PC-9 (cell line): Measurements from ENCODE around the gene TAS1R3. TPM values are rescaled to one million over a fixed set of nuclear protein-coding genes. Genes with fewer than 3 reads are reported as not detected.

Experiments
- BruUV-seq: library from RNA; stranded (reverse); fragments of 400-500 nt; replicated peaks from 2 replicates; lab custom pipeline; 2021; lab: Mats Ljungman, UMichigan
- CTCF ChIA-PET: fragments of 300-600 bp; sonication (Branson Sonifier 250); formaldehyde crosslinking; loops from one replicate; lab custom pipeline; 2022; ENCODE audit warnings: antibody characterized with exemption; lab: Charles Lee
- POLR2A ChIA-PET: fragments of 300-600 bp; sonication (Branson Sonifier 250); formaldehyde crosslinking; loops from one replicate; lab custom pipeline; 2022; ENCODE audit warnings: antibody characterized with exemption; ENCODE audit not compliant: unreplicated experiment; lab: Charles Lee
- DNase-seq, 2 experiments: peaks; one replicate each; pipeline versions ENCODE4 v3.0.0 to v3.0.0-alpha.2; 2015 to 2022; ENCODE audit warnings: mixed read lengths in 1 of 2
- H2AFZ ChIP-seq: fragments of 200-600 bp; sonication (generic); 2 replicates; pipeline ENCODE4 v1.8.1; 2017; ENCODE audit warnings: antibody characterized with exemption
- H3F3A ChIP-seq: fragments of 200-600 bp; sonication (generic); 2 replicates; pipeline ENCODE4 v1.8.1; 2017; ENCODE audit warnings: antibody characterized with exemption, mild to moderate bottlenecking, low read depth; ENCODE audit not compliant: insufficient read depth
- H3K27ac ChIP-seq: fragments of 200-600 bp; sonication (generic); 2 replicates; pipeline ENCODE4 v1.6.1; 2016; ENCODE audit warnings: mixed run types
- H3K27me3 ChIP-seq: fragments of 200-600 bp; sonication (generic); 2 replicates; pipeline ENCODE4 v1.6.1; 2016; ENCODE audit warnings: low read depth, mixed run types; ENCODE audit not compliant: insufficient read depth
- H3K36me3 ChIP-seq: fragments of 200-600 bp; sonication (generic); 2 replicates; pipeline ENCODE4 v1.6.1; 2016; ENCODE audit warnings: low read depth, mixed run types
- H3K4me1 ChIP-seq: fragments of 200-600 bp; sonication (generic); replicated peaks from 2 replicates; pipeline ENCODE4 v1.6.1; 2016; ENCODE audit warnings: mixed run types; ENCODE audit not compliant: insufficient read depth
- H3K4me2 ChIP-seq: fragments of 200-600 bp; sonication (generic); 2 replicates; pipeline ENCODE4 v1.6.1; 2017; ENCODE audit warnings: mixed run types
- H3K4me3 ChIP-seq: fragments of 200-600 bp; sonication (generic); 2 replicates; pipeline ENCODE4 v1.6.1; 2016; ENCODE audit warnings: mixed run types
- H3K79me2 ChIP-seq: fragments of 200-600 bp; sonication (generic); 2 replicates; pipeline ENCODE4 v1.6.1; 2017; ENCODE audit warnings: low read depth, mixed run types
- H3K9me2 ChIP-seq: fragments of 200-600 bp; sonication (generic); 2 replicates; pipeline ENCODE4 v1.8.1; 2017; ENCODE audit warnings: mild to moderate bottlenecking; ENCODE audit not compliant: insufficient read depth
- H3K9me3 ChIP-seq: fragments of 200-600 bp; sonication (generic); 2 replicates; pipeline ENCODE4 v1.8.1; 2016; ENCODE audit warnings: low read depth; ENCODE audit not compliant: insufficient read depth
- H4K20me1 ChIP-seq: fragments of 200-600 bp; sonication (generic); 2 replicates; pipeline ENCODE4 v1.8.1; 2017; ENCODE audit not compliant: insufficient read depth
- EZH2 ChIP-seq: fragments of 200-600 bp; sonication (generic); IDR thresholded peaks from 2 replicates; pipeline ENCODE4 v1.8.0; 2017; ENCODE audit warnings: antibody characterized with exemption, low read depth
- intact Hi-C: fragments of 100-400 bp; cut with micrococcal nuclease; formaldehyde crosslinking; loops from one replicate; pipeline ENCODE4 v1.10.0; 2022; ENCODE audit not compliant: unreplicated experiment
- total RNA-seq: library from RNA; stranded (reverse); gene quantifications from 2 replicates; pipeline ENCODE4 v1.2.3, GENCODE V29; 2021
- TF ChIP-seq, protein P1 (sequence below): fragments of 200-600 bp; sonication (generic); conservative IDR thresholded peaks from 2 replicates; pipeline ENCODE4 v1.6.1; 2017; ENCODE audit warnings: mixed run types, antibody characterized with exemption, mild to moderate bottlenecking, moderate library complexity

Gene TAS1R3
- total RNA-seq, 1 experiment from 2014 or later, result 0.57 TPM

DNA sequence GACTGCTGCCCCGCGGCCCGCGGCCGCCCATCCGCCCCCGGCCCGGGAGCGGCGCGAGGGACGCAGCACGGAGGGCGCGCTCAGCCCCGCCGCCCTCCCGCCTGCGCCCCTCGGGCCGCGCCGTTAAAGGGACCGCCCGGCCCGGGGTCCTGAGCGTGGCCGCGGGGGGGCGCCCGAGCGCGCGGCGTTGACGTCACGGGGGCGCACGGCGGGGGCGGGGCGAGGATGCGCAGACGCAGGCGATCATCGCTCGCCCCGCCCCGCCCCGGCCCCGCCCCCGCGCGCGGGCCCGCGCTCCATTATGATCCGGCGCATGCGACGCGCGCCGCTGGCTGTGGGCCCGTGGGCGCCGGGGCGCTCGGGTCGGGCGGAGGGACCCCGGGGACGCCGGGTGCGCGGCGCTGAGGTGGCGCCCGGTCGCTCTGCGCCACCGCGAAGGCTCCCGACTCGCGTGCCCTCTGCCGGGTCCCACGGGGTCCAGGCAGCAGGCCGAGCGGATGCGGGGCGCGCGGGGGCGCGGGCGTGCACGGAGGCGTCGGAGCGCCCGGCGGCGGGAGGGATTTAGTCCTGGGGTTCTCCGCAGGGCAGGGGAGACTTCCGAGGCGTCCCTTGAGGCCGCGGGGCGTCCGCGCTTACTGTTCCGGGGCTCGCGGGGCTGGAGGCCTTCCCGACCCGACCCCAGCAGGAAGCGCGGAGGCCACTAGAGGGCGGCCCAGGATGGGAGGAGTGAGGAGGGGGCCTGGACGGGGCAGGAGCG, 18.4 kb downstream of the TAS1R3 start, which contains the start of gene DVL1:
DVL1 (minus strand) TSS at position 163 of the 757 bp plus-strand sequence. CDS start 353 bp downstream, outside the sequence.
- intact Hi-C loops, result loop anchor here (5.0 to 10.0 kb wide), 2 partner anchors 77 to 85 kb away; partner anchors contain the start of genes UBE2J2 and VWA1
- POLR2A ChIA-PET, result no interaction called here
- Histone ChIP-seq H3K9me2 (no peaks in the 10 kb centered on the region), H4K20me1 (no peaks in the 10 kb centered on the region), H3K4me2 (peak within 1 kb of the TSS; percentile 93), H3K4me1 (peaks cover 33% of the 10 kb centered on the region), H3K4me3 (peak within 1 kb of the TSS; percentile 85), H3K9me3 (no peaks in the 10 kb centered on the region), H3K79me2 (peaks cover 46% of the 10 kb centered on the region), H3K36me3 (no peaks in the 10 kb centered on the region), H2AFZ (peak within 1 kb of the TSS; percentile 70), H3K27ac (peak within 1 kb of the TSS; percentile 56), H3F3A (peaks cover 62% of the 10 kb centered on the region), H3K27me3 (no peaks in the 10 kb centered on the region)
- DNase-seq, result peak in 1 of 2 experiments; percentile 60
- TF ChIP-seq, protein P1, sequence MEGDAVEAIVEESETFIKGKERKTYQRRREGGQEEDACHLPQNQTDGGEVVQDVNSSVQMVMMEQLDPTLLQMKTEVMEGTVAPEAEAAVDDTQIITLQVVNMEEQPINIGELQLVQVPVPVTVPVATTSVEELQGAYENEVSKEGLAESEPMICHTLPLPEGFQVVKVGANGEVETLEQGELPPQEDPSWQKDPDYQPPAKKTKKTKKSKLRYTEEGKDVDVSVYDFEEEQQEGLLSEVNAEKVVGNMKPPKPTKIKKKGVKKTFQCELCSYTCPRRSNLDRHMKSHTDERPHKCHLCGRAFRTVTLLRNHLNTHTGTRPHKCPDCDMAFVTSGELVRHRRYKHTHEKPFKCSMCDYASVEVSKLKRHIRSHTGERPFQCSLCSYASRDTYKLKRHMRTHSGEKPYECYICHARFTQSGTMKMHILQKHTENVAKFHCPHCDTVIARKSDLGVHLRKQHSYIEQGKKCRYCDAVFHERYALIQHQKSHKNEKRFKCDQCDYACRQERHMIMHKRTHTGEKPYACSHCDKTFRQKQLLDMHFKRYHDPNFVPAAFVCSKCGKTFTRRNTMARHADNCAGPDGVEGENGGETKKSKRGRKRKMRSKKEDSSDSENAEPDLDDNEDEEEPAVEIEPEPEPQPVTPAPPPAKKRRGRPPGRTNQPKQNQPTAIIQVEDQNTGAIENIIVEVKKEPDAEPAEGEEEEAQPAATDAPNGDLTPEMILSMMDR, result peak; percentile 67
- no peak for TF ChIP-seq EZH2
- BruUV-seq, result no TSS peak
- CTCF ChIA-PET, result no interaction called here

DNA sequence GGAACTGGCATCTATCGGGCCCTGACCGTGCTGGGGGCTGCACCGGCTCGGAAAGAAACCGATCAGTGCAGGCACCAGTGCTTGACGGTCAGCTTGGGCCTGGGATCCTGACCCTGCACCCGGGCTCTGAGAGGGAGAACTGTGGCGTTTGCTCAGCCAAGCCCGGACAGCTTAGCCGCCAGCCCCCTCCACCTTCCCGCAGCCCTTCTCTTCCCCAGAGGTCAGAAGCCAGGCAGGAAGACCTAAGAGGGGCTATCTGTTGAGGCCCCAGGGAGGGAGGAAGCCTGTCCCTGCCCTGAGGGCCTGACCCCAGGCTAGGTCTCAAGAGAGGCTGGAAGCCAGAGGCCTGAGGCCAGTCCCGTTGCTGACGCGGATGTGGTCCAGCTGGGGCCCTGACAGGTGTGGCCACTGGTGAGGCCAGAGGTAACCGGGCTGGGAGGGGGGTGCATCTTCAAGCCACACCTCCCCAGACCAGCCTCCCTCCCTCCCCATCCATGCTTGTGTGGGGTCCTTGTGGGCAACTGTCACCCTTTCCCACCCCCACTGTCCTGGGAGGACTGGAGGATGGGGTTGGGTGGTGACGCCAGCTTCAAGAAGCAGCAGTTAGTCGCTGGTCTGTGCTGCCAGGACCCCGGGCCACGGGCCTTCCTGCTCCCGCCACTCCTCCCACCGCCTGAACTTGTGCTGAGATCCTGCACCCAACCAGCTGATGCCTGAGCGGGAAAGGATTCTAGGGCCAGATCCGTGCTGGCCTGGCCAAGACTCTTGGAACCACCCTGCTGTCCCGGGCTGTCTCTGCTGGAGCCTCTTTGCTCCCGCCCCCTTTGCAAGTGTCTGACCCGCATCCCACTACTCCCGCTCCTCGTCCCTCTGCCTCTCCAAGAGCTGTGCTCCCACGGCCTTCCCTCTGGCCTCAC, 20.7 kb downstream of the TAS1R3 start:
- Histone ChIP-seq H3K4me2 (peak overlapping the region; percentile 46), H3K9me2 (no peaks in the 10 kb centered on the region), H3K4me1 (peaks cover 11% of the 10 kb centered on the region), H3K79me2 (peaks cover 27% of the 10 kb centered on the region), H3K27ac (no peak overlapping the region), H3K36me3 (no peaks in the 10 kb centered on the region), H2AFZ (no peak overlapping the region), H3K4me3 (no peak overlapping the region), H3K9me3 (no peaks in the 10 kb centered on the region), H3K27me3 (no peaks in the 10 kb centered on the region), H4K20me1 (no peaks in the 10 kb centered on the region), H3F3A (peaks cover 41% of the 10 kb centered on the region)
- TSS peak; percentile 60 for BruUV-seq
- TF ChIP-seq EZH2, result no peak
- TF ChIP-seq, protein P1, result no peak
- ChIA-PET CTCF (interaction anchor here (0.7 kb wide), 1 partner anchor 25 kb away, joined by 5 read pairs; no protein-coding TSS in a partner anchor), POLR2A (interaction anchor here (0.5 kb wide), 1 partner anchor 82 kb away, joined by 7 read pairs; no protein-coding TSS in a partner anchor)
- no peak for DNase-seq
- intact Hi-C loops, result no loop called here

GRCh38 chr1:1352786-1353388, 21.8 kb downstream of the TAS1R3 start:
- no peak overlapping the region for H2AFZ ChIP-seq
- peaks cover 16% of the 10 kb centered on the region for H3K79me2 ChIP-seq
- H4K20me1 ChIP-seq, result no peaks in the 10 kb centered on the region
- no peak overlapping the region for H3K4me3 ChIP-seq
- peaks cover 37% of the 10 kb centered on the region for H3F3A ChIP-seq
- no peaks in the 10 kb centered on the region for H3K9me2 ChIP-seq
- no peaks in the 10 kb centered on the region for H3K36me3 ChIP-seq
- POLR2A ChIA-PET, result no interaction called here
- DNase-seq, result no peak
- TF ChIP-seq, protein P1, result no peak
- intact Hi-C loops, result no loop called here
- H3K4me1 ChIP-seq, result peaks cover 4% of the 10 kb centered on the region
- CTCF ChIA-PET, result no interaction called here
- BruUV-seq, result no TSS peak
- no peak overlapping the region for H3K4me2 ChIP-seq
- H3K27ac ChIP-seq, result no peak overlapping the region
- no peaks in the 10 kb centered on the region for H3K27me3 ChIP-seq
- no peaks in the 10 kb centered on the region for H3K9me3 ChIP-seq
